Activated T-cell treated with anti-CD3 and anti-CD28 coated beads, Interleukin-2, amount 50 U/mL, for 1 hour (primary cell): ENCODE measurements around the gene CRAT.

Source experiments
- DNase-seq: peaks from one replicate; pipeline ENCODE4 v3.0.0-alpha.2; 2020

Gene CRAT

DNA sequence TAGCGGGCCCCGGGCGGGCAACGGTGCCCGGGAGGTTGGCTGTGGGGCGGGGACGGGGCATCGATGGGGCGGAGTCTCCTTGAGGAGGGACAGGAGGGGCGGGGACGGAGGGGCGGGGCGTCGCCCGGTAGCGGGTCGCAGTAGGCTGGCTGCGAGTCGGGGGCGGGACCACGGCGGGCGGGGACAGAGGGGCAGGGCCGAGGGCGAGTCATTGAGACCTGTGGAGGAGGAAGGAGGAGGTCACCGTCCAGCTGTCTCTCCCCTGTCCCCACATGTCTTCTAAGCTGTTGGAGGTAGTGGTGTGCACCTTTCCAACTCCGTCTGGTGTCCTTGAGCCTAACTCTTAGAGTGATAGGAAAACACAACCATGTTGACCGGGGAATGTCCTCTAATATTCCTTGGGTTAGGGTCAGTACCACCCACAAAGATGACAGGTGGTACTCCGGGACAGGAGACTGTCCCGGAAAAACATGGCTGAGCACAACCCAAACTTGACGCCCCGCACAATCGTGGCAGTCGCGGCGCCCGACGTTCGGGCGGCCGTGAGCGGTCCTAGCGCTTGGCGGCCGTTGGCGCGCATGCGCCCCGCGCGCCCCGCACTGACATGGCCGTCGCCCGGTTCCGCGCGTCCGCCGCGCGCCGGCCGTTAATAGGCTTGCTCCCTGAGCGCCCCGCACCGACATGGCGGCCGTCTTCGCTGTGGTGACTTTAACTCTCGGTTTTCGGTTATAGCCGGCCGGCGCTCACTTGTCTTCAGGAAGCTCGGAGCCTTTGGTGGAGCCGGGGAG lies at the start of gene CRAT, which contains the start of gene PTPA:
TSS of gene CRAT (minus strand) at position 54 of the 788 bp plus-strand sequence. CDS start 284 bp downstream, outside the sequence.
TSS of gene PTPA (plus strand) at position 676 of the 788 bp plus-strand sequence. CDS start 186 bp downstream, outside the sequence.
- peak; percentile 95 for DNase-seq

GRCh38 chr9:129156163-129156562 lies 45.6 kb upstream of the CRAT start:
- no peak for DNase-seq

DNA sequence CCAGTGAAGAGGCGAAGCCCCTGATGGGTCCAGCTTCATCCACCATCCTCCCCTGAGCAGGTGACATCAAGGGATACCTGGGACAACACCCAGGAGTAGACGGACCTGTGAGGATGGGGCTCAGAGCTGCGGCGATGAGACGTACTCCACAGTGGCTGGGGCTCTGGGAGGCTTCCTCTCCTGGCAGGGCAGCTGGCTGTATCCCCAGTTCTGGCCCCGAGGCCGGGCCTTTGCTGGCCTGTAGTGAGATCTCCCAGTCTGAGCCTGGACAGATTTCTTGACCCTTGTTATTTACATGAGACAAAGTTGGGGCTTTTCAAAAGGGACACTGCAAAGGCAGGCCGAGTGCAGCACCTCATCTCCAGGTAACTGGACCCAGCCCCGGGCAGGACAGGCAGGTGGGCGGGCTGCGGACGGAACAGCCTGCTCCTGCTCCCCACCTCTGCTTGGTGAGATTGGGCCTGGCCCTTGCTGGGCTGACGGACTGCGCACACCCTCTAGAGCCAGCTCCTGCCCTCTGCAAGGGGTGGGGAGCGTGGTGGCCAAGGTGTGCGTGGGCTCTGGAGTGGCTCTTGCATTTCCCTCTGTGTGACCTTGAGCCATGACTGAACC lies 44.4 kb upstream of the CRAT start:
- no peak for DNase-seq

GRCh38 chr9:129151469-129151868 lies 40.9 kb upstream of the CRAT start:
- DNase-seq = no peak

DNA sequence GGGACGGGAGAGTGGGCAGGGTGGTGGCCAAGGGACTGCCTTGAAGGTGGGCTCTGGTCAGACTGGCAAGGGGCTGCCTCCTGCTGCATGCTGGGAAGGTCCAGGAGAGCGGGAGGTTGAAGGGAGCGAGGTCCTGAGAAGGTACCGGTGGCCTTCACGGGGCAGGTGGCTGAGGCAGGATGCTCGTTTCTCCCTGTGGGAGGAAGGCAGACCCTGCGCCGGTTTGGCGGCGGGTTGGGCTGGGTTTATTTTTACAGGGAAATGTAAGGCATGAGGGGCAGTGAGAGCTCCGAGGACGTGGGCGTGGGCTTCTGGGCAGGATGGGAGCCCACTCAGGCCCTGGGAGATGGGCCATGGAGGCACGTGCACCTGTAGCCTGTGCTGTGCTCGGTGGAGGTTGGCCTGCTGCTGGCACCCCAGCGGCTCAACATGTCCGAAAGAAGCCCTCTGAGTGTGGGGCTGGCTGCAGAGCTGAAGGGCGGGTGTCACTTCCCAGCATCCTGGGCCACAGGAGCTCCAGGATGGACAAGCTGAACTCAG lies 40.1 kb upstream of the CRAT start:
- DNase-seq = no peak

DNA sequence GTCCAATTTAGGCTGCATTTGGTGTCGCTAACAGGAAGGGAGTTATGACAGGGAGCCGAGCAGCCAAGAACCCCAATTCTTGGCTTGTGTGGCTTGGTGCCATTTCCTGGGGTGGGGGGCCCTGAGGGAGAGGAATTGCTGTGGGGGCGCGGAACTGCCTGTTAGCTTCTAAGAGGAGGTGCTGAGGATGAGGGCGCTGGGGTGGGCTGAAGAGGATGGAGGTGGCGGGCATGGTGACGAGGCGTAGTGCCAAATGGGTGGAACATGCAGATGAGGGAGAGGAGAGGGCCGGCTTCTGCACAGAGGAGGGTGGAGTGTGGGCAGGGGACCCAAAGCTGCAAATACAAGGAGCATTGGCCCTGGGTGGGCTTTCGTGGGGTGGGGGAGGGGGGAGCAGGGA lies 39.5 kb upstream of the CRAT start:
- no peak for DNase-seq

DNA sequence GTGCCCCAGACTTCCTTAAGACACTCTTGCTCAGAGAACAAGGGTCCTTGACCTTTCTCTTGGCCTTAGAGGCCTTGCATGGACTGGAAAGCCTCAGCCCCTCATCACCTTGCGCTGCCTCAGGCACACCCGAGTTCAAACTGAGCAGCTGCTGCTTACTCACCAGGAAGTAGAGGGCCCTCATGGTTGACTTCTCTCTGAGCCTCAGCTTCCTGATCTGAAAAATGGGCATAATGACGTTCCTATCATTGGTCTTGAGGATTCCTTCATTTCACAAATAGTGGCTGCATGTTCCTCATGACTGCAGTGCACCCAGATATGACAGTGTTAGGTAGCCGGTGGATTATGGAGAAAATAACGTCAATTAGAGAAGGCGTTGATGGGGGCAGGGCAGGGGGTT lies 38.8 kb upstream of the CRAT start:
- DNase-seq = no peak

DNA sequence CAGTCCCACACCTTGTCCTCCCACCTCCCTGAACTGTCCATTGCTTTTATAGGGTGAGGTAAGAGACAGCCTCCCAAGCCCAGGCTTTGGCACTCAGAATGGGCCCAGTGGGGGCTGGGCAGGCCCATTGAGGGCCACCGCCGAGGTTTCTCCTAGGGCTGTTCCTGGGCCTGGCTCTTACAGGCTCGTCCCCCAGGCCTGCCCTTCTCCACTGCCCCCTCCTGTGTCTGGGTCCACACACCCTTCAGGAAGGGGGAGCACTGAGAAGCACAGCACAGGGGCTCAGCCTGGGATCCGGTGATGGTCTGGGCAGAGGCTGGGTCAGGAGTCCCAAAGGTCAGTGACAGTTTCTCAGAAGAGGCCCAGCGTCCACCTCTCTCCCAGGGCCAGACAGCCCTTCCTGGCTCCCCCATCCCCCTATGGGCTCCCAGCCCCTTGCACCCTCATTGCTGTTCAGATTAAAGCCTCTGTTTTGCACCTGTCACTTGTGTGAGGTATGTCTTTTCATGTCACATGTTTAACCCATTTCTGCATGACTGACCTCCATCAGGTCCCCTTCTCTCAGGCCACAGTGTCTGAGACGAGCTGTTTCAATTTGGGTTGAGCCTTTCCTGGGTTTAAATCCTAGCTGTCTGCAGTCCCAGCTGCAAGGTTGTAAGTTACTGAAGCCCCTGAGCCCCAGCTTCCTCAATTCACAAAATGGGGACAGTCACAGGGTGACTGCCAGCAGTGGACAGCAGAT lies 38.0 kb upstream of the CRAT start:
- no peak for DNase-seq

DNA sequence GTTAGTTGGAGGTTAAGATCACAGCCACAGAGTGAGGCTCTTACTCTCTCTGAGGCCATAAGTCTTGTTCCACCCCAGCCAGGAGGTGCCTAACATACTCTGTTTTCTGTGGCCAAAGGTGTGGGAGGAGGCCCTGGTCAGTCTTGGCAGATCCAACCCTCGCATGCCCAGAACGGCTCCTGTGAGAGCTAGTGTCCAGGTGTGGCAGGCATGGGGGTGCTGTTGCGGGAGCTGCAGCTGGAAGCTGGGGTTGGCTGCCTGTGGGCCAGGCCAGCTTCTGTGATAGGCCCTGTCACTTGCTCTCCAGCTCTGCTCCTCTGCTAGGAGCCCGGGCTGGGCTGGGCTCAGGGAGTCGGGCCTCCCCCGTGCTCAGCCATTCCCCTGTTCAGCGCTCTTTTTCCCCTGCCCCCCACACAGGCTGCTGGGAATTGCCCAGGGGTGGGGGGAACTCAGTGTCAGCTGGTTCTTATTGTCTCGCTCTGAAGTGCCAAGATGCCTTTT lies 35.9 kb upstream of the CRAT start:
- no peak for DNase-seq

GRCh38 chr9:129145841-129146292 lies 35.3 kb upstream of the CRAT start:
- no peak for DNase-seq

DNA sequence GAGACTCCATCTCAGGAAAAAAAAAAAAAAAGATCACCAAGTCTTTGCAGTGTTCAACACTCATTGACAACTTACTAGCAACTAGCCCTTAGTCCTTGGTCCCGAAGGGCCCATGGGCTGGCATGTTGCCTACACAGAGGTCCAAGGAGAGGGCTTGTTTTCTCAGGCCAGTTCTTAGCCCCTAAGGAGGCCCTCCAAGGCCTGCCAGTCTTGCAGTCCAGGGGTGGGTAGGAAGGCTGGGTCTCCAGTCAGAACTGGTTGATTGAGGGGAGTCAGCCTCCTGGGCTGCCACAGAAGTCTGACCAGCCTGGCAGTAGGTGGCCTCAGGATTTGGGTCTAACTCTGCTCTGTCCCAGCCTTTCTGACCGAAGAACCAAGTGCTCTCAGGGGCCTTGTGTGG lies 34.7 kb upstream of the CRAT start:
- DNase-seq = no peak

DNA sequence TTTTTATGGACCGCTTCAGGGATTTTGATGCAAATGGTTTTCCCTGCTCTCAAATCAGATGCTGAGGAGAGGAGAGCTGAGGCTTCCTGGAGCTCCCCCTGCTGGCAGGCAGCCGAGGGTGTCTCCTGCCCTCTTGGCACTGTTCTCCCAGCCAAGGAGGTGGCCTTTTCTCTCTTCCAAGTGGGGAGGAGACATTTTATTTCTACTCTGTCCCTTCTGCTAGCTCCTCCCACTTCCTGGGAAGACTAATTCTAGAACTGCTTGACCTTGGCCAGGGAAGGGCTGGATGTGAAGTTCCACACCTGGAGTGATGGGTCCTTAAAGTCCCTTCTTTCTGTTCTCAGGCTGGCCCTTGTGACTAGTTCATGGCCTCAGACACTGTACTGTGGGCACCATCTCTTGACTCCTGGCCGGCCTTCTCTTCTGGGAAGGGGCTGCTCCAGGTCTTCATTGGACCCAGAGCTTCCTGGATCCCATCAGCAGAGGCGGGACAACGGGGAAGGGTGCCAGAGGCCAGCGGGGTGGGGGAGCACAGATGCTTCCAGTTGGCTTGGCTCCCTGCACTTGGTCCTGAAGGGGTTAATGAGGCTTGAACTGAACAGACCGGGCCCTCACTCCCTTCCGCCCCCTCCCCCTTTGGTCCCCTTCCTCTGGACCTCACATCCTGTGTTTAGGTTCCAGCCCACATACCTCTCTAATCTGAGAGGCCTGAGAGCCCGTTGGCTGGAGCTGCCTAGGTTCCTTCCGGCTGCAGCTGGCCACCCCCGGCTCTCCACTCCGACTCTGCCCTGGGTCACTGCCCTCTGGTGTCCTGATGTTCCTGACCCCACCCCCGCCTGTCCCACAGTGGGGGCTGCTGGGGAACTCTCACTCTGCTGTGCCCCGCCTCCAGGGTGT lies 32.7 kb upstream of the CRAT start:
- DNase-seq = peak; percentile 79

DNA sequence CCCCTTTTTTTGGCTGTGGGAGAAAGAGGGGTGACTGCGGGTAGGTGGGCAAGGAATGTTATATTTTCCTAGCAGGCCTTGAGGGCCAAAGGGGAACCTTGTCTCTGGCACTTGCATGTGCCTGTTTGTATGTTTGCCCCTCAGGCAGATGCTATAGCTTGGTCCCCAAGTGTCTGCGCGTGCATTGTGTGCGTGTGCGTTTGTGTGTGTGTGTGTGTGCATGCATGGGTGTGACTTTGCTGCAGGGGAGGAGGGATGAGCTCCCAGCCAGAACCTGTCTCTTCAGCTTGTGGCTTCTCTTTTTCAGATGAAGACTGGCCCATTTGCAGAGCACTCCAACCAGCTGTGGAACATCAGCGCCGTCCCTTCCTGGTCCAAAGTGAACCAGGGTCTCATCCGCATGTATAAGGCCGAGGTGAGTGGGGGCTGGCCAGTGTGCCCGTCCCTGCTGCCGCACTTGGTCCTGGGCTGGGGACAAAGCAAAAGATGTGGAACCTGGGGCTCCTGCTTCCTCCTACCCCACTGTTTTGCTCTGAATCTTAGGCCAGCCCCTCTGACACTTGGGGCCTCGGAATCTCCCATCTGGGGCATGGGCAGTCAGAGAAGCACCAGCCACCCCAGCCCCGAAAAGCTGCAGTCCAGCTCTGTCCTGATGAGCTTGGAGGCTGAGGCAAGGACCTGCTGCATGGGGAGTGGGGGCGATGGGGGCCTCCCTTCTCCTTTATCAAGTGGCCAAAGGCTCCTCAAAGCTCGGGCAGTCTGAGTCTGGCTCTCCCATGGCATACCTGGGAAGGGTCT lies 31.7 kb upstream of the CRAT start:
- no peak for DNase-seq

DNA sequence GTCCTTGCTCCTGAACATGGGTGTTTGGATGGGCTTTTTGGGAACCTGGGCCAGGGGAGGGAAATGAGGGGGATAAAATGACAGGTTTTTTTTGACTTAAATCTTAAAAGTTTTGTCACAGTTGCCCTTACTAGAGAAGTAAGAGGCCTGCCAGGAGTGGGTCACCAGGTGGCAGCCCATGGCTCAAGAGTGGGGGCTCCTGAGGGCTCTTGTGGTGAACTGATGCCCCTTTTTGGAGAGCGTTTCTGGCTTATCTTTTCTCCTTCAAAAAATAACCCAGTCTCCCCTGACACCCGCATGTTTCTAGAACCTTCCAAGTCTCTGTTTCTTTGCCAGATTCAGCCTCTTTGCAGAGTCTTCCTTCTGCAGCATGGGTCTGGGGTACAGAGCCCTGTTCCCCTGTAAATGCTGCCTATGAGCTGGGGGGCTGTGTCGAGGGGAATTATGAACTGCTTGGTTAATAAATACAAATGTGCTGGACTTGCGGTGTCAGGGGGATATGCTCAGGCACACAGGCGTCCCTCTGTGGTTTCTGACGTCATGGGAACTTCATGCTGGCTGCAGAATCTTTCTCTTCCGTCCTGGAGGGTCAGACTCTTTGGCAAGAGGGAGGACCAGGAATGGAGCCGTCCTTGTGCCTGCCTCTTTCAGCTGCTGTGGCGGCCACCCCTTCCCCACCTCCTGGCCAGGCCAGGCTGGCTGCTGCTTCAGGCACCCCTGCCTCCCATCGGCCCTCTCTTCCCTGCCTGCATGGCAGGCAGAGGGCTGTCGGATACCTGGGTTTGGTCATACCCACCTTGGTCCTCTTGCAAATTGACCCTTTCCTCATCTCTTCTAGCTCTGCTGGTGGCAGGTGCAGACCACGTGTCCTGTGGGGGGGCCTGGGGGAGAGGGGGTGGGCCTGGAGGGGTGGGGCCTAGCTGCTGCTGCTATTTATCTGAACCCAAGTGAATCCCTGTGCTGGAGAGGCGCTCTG lies 30.8 kb upstream of the CRAT start:
- peak; percentile 29 for DNase-seq

GRCh38 chr9:129140397-129141065 lies 29.9 kb upstream of the CRAT start:
- peak; percentile 60 for DNase-seq

DNA sequence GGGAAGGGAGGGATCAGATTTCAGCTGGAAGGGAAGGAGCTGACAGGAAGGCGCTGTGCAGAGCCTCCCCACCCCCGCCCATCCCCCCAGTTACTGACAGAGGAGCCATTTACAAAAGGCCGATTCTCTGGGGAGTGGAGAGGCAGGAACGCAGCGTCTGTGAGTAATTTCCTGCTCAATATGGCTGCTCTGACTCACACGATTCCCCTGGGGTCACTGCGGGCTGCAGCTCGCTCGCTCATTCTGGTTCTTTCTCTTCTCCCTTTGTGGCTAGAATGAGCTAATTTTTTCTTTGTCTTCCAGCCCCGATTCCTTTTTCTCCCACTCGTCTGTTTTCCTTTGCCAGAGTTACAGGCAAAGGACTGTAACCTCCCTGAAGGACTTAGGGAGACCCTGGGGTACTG lies 29.4 kb upstream of the CRAT start:
- DNase-seq = peak; percentile 74

GRCh38 chr9:129139233-129139992 lies 28.8 kb upstream of the CRAT start:
- peak; percentile 70 for DNase-seq

DNA sequence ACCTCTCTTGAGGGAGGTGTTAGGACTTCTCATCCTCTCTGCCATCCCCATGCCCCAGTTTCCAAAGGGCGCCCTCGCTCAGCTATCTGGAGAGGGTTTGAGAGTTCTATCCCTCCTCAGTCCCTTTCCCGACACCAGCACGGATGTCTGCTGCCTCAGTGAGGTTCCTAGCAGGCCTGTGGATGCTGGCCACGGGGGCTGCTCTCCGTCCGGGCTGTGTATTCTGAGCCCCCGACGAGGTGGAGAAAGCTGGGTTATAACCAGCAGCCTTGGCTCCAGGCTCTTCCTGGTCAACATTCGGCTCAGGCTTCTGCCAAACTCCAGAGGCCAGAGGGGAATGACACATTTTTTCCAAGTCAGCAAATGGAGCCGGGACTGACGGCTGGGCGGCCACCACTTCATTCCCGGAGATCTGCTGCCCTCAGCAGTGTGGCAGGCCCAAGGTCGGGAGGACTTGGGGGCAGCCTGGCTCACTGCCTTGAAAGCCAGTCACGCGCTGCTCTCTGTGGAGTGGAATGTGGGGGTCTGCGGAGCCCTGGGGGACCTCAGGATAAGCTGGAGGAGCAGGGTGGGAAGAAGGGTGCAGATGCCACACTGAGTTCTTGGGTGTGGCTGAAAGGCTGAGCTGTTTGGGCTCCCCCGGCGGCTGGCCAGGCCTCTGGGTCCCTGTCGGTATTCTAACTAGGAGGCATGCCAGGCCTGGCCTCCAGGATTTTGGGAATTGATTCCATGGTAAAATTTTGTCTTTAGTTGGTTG lies 28.1 kb upstream of the CRAT start:
- no peak for DNase-seq
